Measurements from ENCODE around the gene NPBWR2.
"Not testable (repeated sequence)": the region's sequence is repeated elsewhere in the genome, so short reads cannot be mapped to it uniquely, and the experiment has no call there.

The NPBWR2 gene

GRCh38 chr20:64144144-64144912, 37.0 kb upstream of the NPBWR2 start:
- DNase-seq (ENCODE audit: low read depth, low spot score), result no peak

- no peak for DNase-seq (ENCODE audit: low read depth, low spot score)
These were observed 35.8 kb upstream of the NPBWR2 start for GRCh38 chr20:64143018-64143801.

- DNase-seq (ENCODE audit: low read depth, low spot score), result no peak
These were observed 35.2 kb upstream of the NPBWR2 start for GRCh38 chr20:64142590-64142989.

- DNase-seq (ENCODE audit: low read depth, low spot score), result no peak
These were observed 33.6 kb upstream of the NPBWR2 start for GRCh38 chr20:64140956-64141355.

GRCh38 chr20:64140061-64140931, 32.9 kb upstream of the NPBWR2 start:
- no peak for DNase-seq (ENCODE audit: low read depth, low spot score)

- DNase-seq (ENCODE audit: low read depth, low spot score), result no peak
These were observed 32.1 kb upstream of the NPBWR2 start for GRCh38 chr20:64139199-64140060.

GRCh38 chr20:64138276-64138815, 31.0 kb upstream of the NPBWR2 start:
- DNase-seq (ENCODE audit: low read depth, low spot score), result no peak

- no peak for DNase-seq (ENCODE audit: low read depth, low spot score)
These were observed 30.2 kb upstream of the NPBWR2 start for GRCh38 chr20:64137598-64138031.

GRCh38 chr20:64136004-64136710, 28.8 kb upstream of the NPBWR2 start:
- DNase-seq (ENCODE audit: low read depth, low spot score), result no peak

- DNase-seq (ENCODE audit: low read depth, low spot score), result not testable (repeated sequence)
These were observed 27.4 kb upstream of the NPBWR2 start for GRCh38 chr20:64134744-64135143.

GRCh38 chr20:64133951-64134407, 26.6 kb upstream of the NPBWR2 start:
- no peak for DNase-seq (ENCODE audit: low read depth, low spot score)

- no peak for DNase-seq (ENCODE audit: low read depth, low spot score)
These were observed 24.0 kb upstream of the NPBWR2 start for GRCh38 chr20:64131406-64131805.

- DNase-seq (ENCODE audit: low read depth, low spot score), result no peak
These were observed 23.5 kb upstream of the NPBWR2 start for GRCh38 chr20:64130876-64131275.

- no peak for DNase-seq (ENCODE audit: low read depth, low spot score)
These were observed 22.9 kb upstream of the NPBWR2 start for GRCh38 chr20:64130271-64130670.

GRCh38 chr20:64129146-64129782, 21.9 kb upstream of the NPBWR2 start:
- DNase-seq (ENCODE audit: low read depth, low spot score), result no peak

GRCh38 chr20:64123517-64123916, 16.2 kb upstream of the NPBWR2 start:
- DNase-seq (ENCODE audit: low read depth, low spot score), result not testable (repeated sequence)

GRCh38 chr20:64122927-64123326, 15.6 kb upstream of the NPBWR2 start:
- not testable (repeated sequence) for DNase-seq (ENCODE audit: low read depth, low spot score)

- DNase-seq (ENCODE audit: low read depth, low spot score), result no peak
These were observed 14.2 kb upstream of the NPBWR2 start for GRCh38 chr20:64121586-64121985.

- no peak for DNase-seq (ENCODE audit: low read depth, low spot score)
These were observed 12.4 kb upstream of the NPBWR2 start for GRCh38 chr20:64119681-64120341.

Data from activated naive CD8-positive, alpha-beta T cell treated with anti-CD3 and anti-CD28 coated beads, Interleukin-2, amount 50 U/mL, for 16 hours (primary cell).